ENCODE data around the gene NEU1. TPM values are rescaled to one million over a fixed set of nuclear protein-coding genes. Genes with fewer than 3 reads are reported as not detected.

The NEU1 gene
- total RNA-seq, 1 experiment from 2014 or later: 44.8 TPM

DNA sequence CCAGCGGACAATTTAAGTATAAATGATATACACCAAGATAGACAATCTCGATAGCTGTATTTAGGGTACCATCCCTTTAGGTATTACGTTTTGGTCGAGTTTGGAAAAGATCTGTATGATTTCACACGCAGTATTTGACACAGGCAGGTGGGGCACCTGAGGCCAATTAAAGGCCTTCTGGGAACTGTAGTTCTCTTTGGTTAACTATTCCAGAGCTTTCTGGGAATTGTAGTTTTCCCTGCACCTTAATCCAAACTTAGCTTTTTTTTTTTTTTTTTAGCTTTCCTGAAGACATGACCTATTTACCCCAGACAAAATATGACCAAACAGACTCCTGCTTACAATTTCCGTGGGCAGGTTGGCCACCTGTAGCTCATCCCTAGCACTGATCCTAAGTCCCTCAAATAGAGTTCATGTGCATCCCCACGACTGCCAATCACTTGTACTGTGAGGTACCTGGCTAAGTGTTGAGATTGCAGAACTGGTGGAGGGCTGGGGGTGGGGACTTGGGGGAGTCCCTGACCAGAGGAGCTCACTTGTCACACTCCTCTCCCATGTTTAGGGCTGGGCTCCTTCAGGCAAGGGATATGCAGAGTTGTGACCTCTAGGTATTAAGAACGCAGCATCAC is 35.9 kb upstream of the NEU1 start (continued):
- TF ChIP-seq, protein P1, sequence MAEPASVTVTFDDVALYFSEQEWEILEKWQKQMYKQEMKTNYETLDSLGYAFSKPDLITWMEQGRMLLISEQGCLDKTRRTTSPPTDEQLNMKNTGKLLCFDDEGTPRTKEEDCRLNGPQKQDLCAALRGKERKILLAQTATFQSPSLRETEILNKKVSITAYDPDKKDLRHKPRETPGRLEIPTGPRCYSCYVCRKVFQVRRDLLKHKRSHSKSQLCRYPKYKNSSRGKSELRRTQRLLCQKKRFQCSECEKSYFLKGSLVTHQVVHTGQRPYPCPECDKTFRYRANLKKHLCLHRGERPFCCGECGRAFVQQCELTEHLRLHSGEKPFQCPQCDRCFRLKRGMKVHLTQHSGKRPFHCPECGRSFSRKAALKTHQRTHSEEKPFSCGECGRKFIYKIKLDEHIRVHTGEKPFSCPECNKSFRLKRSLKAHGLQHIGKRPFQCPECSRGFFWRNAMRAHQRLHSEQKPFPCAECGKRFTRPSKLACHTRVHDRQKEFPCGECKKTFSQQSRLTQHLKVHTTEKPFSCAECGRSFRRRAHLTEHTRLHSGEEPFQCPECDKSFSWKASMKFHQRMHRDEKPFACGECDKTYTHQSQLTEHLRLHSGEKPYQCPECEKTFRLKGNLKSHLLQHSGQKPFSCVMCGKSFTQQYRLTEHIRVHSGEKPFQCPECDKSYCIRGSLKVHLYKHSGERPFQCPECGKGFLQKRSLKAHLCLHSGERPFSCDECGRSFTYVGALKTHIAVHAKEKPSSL (CRISPR knock-in tag; conservative IDR thresholded peaks at IDR 0.05): no peak

DNA sequence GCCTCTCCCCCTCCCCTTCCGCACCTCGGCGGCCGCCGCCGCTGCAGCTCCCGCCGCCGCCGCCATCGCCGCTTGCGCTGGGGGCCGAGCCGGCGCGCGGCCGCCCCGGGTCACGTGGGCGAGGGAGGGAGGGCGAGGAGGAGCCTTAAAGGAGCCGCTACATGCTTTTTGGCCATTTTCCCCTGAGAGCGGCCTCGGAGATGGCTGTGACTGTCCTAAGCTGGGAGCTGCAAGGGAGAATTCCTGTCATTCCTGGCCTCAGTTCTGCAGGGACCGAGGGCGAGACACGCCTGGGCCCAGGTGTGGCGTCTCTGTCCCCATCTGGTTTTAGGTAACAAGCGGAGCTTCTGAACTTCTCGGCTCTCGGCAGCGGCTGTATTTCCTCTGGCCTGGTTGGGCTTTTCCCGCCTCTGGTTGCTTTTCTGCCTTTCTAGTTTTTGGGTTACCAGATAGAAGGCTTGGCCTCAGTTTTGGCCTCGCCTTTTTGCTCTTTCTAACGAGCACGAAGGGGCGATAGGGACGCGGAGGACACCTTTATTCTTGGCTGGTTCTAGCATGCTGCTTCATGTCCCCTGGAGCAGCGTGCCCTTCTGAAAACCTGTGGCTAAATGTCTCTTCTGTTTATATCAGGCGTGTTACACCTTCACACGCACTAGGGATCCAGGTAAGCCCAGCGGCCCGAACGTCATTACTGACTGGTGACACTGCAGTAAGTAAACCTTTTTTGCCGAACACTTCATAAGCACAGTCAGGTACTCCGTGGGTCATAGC is 35.2 kb upstream of the NEU1 start, which contains the start of gene EHMT2:
Gene EHMT2 (minus strand): TSS at position 87 of the 771 bp plus-strand sequence. CDS start 21 bp downstream, at position 66.
- Mint-ChIP-seq H3K36me3 (peaks cover 27% of the 10 kb centered on the region), H3K27me3 (ENCODE audit: low read depth) (no peaks in the 10 kb centered on the region; the same call in 1 of the 2 replicates)
- ATAC-seq: peak; percentile 32
- TF ChIP-seq, protein P2, sequence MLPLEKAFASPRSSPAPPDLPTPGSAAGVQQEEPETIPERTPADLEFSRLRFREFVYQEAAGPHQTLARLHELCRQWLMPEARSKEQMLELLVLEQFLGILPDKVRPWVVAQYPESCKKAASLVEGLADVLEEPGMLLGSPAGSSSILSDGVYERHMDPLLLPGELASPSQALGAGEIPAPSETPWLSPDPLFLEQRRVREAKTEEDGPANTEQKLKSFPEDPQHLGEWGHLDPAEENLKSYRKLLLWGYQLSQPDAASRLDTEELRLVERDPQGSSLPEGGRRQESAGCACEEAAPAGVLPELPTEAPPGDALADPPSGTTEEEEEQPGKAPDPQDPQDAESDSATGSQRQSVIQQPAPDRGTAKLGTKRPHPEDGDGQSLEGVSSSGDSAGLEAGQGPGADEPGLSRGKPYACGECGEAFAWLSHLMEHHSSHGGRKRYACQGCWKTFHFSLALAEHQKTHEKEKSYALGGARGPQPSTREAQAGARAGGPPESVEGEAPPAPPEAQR (CRISPR knock-in tag; IDR thresholded peaks at IDR 0.05): no peak
- TF ChIP-seq ZNF416 (CRISPR knock-in tag; IDR thresholded peaks at IDR 0.05) (0 out of 2 replicates have a peak, but pooled peaks have one; percentile 3), PRRX2 (CRISPR knock-in tag; IDR thresholded peaks at IDR 0.05) (no peak), NFATC4 (CRISPR knock-in tag; IDR thresholded peaks at IDR 0.05) (0 out of 2 replicates have a peak, but pooled peaks have one; percentile 3), ZNF671 (CRISPR knock-in tag; IDR thresholded peaks at IDR 0.05) (0 out of 2 replicates have a peak, but pooled peaks have one; percentile 52), SMAD3 (CRISPR knock-in tag; IDR thresholded peaks at IDR 0.05; ENCODE audit: borderline replicate concordance) (no peak), CREB1 (CRISPR knock-in tag; IDR thresholded peaks at IDR 0.05) (no peak), RORB (CRISPR knock-in tag; IDR thresholded peaks at IDR 0.05) (no peak), NR2C2 (CRISPR knock-in tag; IDR thresholded peaks at IDR 0.05) (no peak), ZNF263 (CRISPR knock-in tag; IDR thresholded peaks at IDR 0.05; ENCODE audit: low read depth) (no peak), CREM (CRISPR knock-in tag; IDR thresholded peaks at IDR 0.05) (no peak), FOXK1 (CRISPR knock-in tag; IDR thresholded peaks at IDR 0.05) (no peak)
- TF ChIP-seq, protein P3, sequence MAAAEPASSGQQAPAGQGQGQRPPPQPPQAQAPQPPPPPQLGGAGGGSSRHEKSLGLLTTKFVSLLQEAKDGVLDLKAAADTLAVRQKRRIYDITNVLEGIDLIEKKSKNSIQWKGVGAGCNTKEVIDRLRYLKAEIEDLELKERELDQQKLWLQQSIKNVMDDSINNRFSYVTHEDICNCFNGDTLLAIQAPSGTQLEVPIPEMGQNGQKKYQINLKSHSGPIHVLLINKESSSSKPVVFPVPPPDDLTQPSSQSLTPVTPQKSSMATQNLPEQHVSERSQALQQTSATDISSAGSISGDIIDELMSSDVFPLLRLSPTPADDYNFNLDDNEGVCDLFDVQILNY (CRISPR knock-in tag; IDR thresholded peaks at IDR 0.05): no peak
- TF ChIP-seq, protein P4, sequence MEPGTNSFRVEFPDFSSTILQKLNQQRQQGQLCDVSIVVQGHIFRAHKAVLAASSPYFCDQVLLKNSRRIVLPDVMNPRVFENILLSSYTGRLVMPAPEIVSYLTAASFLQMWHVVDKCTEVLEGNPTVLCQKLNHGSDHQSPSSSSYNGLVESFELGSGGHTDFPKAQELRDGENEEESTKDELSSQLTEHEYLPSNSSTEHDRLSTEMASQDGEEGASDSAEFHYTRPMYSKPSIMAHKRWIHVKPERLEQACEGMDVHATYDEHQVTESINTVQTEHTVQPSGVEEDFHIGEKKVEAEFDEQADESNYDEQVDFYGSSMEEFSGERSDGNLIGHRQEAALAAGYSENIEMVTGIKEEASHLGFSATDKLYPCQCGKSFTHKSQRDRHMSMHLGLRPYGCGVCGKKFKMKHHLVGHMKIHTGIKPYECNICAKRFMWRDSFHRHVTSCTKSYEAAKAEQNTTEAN (CRISPR knock-in tag; IDR thresholded peaks at IDR 0.05): no peak
- TF ChIP-seq, protein P5, sequence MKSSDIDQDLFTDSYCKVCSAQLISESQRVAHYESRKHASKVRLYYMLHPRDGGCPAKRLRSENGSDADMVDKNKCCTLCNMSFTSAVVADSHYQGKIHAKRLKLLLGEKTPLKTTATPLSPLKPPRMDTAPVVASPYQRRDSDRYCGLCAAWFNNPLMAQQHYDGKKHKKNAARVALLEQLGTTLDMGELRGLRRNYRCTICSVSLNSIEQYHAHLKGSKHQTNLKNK (CRISPR knock-in tag; IDR thresholded peaks at IDR 0.05): peak; percentile 44
- TF ChIP-seq, protein P6, sequence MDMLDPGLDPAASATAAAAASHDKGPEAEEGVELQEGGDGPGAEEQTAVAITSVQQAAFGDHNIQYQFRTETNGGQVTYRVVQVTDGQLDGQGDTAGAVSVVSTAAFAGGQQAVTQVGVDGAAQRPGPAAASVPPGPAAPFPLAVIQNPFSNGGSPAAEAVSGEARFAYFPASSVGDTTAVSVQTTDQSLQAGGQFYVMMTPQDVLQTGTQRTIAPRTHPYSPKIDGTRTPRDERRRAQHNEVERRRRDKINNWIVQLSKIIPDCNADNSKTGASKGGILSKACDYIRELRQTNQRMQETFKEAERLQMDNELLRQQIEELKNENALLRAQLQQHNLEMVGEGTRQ (CRISPR knock-in tag; IDR thresholded peaks at IDR 0.05): peak; percentile 98
- TF ChIP-seq, protein P7, sequence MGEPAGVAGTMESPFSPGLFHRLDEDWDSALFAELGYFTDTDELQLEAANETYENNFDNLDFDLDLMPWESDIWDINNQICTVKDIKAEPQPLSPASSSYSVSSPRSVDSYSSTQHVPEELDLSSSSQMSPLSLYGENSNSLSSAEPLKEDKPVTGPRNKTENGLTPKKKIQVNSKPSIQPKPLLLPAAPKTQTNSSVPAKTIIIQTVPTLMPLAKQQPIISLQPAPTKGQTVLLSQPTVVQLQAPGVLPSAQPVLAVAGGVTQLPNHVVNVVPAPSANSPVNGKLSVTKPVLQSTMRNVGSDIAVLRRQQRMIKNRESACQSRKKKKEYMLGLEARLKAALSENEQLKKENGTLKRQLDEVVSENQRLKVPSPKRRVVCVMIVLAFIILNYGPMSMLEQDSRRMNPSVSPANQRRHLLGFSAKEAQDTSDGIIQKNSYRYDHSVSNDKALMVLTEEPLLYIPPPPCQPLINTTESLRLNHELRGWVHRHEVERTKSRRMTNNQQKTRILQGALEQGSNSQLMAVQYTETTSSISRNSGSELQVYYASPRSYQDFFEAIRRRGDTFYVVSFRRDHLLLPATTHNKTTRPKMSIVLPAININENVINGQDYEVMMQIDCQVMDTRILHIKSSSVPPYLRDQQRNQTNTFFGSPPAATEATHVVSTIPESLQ (CRISPR knock-in tag; IDR thresholded peaks at IDR 0.05): no peak
- TF ChIP-seq, protein P8, sequence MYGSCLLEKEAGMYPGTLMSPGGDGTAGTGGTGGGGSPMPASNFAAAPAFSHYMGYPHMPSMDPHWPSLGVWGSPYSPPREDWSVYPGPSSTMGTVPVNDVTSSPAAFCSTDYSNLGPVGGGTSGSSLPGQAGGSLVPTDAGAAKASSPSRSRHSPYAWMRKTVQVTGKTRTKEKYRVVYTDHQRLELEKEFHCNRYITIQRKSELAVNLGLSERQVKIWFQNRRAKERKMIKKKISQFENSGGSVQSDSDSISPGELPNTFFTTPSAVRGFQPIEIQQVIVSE (CRISPR knock-in tag; IDR thresholded peaks at IDR 0.05; ENCODE audit: borderline replicate concordance): no peak
- TF ChIP-seq, protein P9, sequence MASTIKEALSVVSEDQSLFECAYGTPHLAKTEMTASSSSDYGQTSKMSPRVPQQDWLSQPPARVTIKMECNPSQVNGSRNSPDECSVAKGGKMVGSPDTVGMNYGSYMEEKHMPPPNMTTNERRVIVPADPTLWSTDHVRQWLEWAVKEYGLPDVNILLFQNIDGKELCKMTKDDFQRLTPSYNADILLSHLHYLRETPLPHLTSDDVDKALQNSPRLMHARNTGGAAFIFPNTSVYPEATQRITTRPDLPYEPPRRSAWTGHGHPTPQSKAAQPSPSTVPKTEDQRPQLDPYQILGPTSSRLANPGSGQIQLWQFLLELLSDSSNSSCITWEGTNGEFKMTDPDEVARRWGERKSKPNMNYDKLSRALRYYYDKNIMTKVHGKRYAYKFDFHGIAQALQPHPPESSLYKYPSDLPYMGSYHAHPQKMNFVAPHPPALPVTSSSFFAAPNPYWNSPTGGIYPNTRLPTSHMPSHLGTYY (CRISPR knock-in tag; IDR thresholded peaks at IDR 0.05): no peak
- TF ChIP-seq, protein P10, sequence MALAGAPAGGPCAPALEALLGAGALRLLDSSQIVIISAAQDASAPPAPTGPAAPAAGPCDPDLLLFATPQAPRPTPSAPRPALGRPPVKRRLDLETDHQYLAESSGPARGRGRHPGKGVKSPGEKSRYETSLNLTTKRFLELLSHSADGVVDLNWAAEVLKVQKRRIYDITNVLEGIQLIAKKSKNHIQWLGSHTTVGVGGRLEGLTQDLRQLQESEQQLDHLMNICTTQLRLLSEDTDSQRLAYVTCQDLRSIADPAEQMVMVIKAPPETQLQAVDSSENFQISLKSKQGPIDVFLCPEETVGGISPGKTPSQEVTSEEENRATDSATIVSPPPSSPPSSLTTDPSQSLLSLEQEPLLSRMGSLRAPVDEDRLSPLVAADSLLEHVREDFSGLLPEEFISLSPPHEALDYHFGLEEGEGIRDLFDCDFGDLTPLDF (CRISPR knock-in tag; IDR thresholded peaks at IDR 0.05): no peak

More for the DNA sequence above, 35.2 kb upstream of the NEU1 start, which contains the start of gene EHMT2:
- peak within 1 kb of the TSS; percentile 96 for H3K27ac Mint-ChIP-seq
- ChIA-PET CTCF (interaction anchor here (0.8 to 2.6 kb wide), 15 partner anchors 9 to 298 kb away, joined by 3 to 22 read pairs (median 5); partner anchors contain the start of gene LSM2), POLR2A (interaction anchor here (0.6 to 2.1 kb wide), 6 partner anchors 35 to 1392 kb away, joined by 3 to 6 read pairs (median 3); partner anchors contain the start of genes HSPA1B and NEU1)
- H3K4me1 Mint-ChIP-seq: peaks cover 20% of the 10 kb centered on the region
- DNase-seq (ENCODE audit: low spot score): peak; percentile 85
- H3K9me3 Mint-ChIP-seq: no peaks in the 10 kb centered on the region
- H3K4me3 Mint-ChIP-seq: peak within 1 kb of the TSS; percentile 96
